HG02763 (cell line): ENCODE measurements around the gene SLC11A2.
"Not testable (repeated sequence)": the region's sequence is repeated elsewhere in the genome, so short reads cannot be mapped to it uniquely, and the experiment has no call there.

ENCODE experiments used
- ATAC-seq: cut with Tn5 transposase; IDR thresholded peaks from one replicate; pipeline ENCODE4 v1.9.1; 2021; ENCODE audit warnings: mild to moderate bottlenecking, moderate library complexity; ENCODE audit not compliant: unreplicated experiment

SLC11A2 gene

GRCh38 chr12:50951112-50951511 lies 75.1 kb downstream of the SLC11A2 start:
- ATAC-seq, result no peak

- ATAC-seq, result no peak
Observed at GRCh38 chr12:50949801-50950302, 76.3 kb downstream of the SLC11A2 start.

- ATAC-seq, result no peak
Observed at GRCh38 chr12:50948798-50949197, 77.4 kb downstream of the SLC11A2 start.

GRCh38 chr12:50947933-50948626 lies 78.1 kb downstream of the SLC11A2 start:
- no peak for ATAC-seq

GRCh38 chr12:50937653-50938052 lies 88.5 kb downstream of the SLC11A2 start:
- no peak for ATAC-seq

GRCh38 chr12:50936821-50937530 lies 89.2 kb downstream of the SLC11A2 start:
- ATAC-seq, result no peak

- ATAC-seq, result no peak
Observed at GRCh38 chr12:50934981-50935807, 91.0 kb downstream of the SLC11A2 start.

GRCh38 chr12:50934371-50934851 lies 91.8 kb downstream of the SLC11A2 start:
- no peak for ATAC-seq

GRCh38 chr12:50933459-50934124 lies 92.6 kb downstream of the SLC11A2 start:
- ATAC-seq, result no peak

- no peak for ATAC-seq
Observed at GRCh38 chr12:50932787-50933280, 93.3 kb downstream of the SLC11A2 start.

GRCh38 chr12:50930477-50930876 lies 95.7 kb downstream of the SLC11A2 start:
- ATAC-seq, result not testable (repeated sequence)

- ATAC-seq, result no peak
Observed at GRCh38 chr12:50929831-50930230, 96.4 kb downstream of the SLC11A2 start.
